Astrocyte (in vitro differentiated cells and primary cell): Measurements from ENCODE around the gene MCMBP. TPM values are rescaled to one million over a fixed set of nuclear protein-coding genes. Genes with fewer than 3 reads are reported as not detected.
A peak's percentile ranks its signal among the peaks of the same experiment; 100 is the strongest.

ENCODE experiments used
- DNase-seq: peaks from one replicate; pipeline ENCODE4 v3.0.0-alpha.2; 2010; ENCODE audit warnings: low read depth
- FAIRE-seq: peaks from 2 replicates; lab custom pipeline; 2011; peaks lifted over from hg19 to GRCh38; lab: Jason Lieb, UNC
- H2AFZ ChIP-seq: 2 replicates; pipeline ENCODE4 v1.6.0; 2012; ENCODE audit warnings: low read depth, low read length, inconsistent platforms
- H3K27ac ChIP-seq: 2 replicates; pipeline ENCODE4 v1.5.1; 2011; ENCODE audit warnings: low read depth, low read length, inconsistent platforms
- H3K27me3 ChIP-seq: 2 replicates; pipeline ENCODE4 v1.6.0; 2011; ENCODE audit warnings: low read length, inconsistent platforms; ENCODE audit not compliant: insufficient read depth
- H3K36me3 ChIP-seq: 2 replicates; pipeline ENCODE4 v1.5.1; 2011; ENCODE audit warnings: low read length, inconsistent platforms; ENCODE audit not compliant: insufficient read depth
- H3K4me1 ChIP-seq: 2 replicates; pipeline ENCODE4 v1.5.1; 2011; ENCODE audit warnings: low read length, inconsistent platforms; ENCODE audit not compliant: insufficient read depth
- H3K4me2 ChIP-seq: 2 replicates; pipeline ENCODE4 v1.6.0; 2012; ENCODE audit warnings: low read length, inconsistent platforms
- H3K4me3 ChIP-seq: 2 replicates; pipeline ENCODE4 v1.5.1; 2011; ENCODE audit warnings: low read depth, mild to moderate bottlenecking, low read length, inconsistent platforms; ENCODE audit not compliant: insufficient read depth
- H3K79me2 ChIP-seq: 2 replicates; pipeline ENCODE4 v1.6.0; 2012; ENCODE audit warnings: mild to moderate bottlenecking, low read length, inconsistent platforms; ENCODE audit not compliant: insufficient read depth
- H3K9ac ChIP-seq: 2 replicates; pipeline ENCODE4 v1.6.0; 2012; ENCODE audit warnings: mild to moderate bottlenecking, low read length, inconsistent platforms
- H3K9me3 ChIP-seq: 2 replicates; pipeline ENCODE4 v1.5.1; 2012; ENCODE audit warnings: low read depth, mild to moderate bottlenecking, low read length, inconsistent platforms; ENCODE audit not compliant: insufficient read depth
- H4K20me1 ChIP-seq: 2 replicates; pipeline ENCODE4 v1.6.0; 2012; ENCODE audit warnings: low read length, inconsistent platforms; ENCODE audit not compliant: insufficient read depth
- H3K27ac Mint-ChIP-seq: one replicate; pipeline ENCODE4 v1.8.0; 2021; ENCODE audit warnings: mild to moderate bottlenecking, mixed read lengths; ENCODE audit not compliant: unreplicated experiment
- H3K27me3 Mint-ChIP-seq: one replicate; pipeline ENCODE4 v1.8.0; 2021; ENCODE audit warnings: low read depth, mixed read lengths; ENCODE audit not compliant: unreplicated experiment
- H3K36me3 Mint-ChIP-seq: one replicate; pipeline ENCODE4 v1.8.0; 2021; ENCODE audit warnings: low read depth, mixed read lengths; ENCODE audit not compliant: unreplicated experiment
- H3K4me1 Mint-ChIP-seq: one replicate; pipeline ENCODE4 v1.8.0; 2021; ENCODE audit warnings: low read depth, mixed read lengths; ENCODE audit not compliant: unreplicated experiment
- H3K4me3 Mint-ChIP-seq: one replicate; pipeline ENCODE4 v1.8.0; 2021; ENCODE audit warnings: mild to moderate bottlenecking, moderate library complexity, mixed read lengths; ENCODE audit not compliant: unreplicated experiment
- H3K9me3 Mint-ChIP-seq: one replicate; pipeline ENCODE4 v1.8.0; 2021; ENCODE audit warnings: mild to moderate bottlenecking, mixed read lengths; ENCODE audit not compliant: unreplicated experiment
- CTCF ChIP-seq: IDR thresholded peaks from 2 replicates; pipeline ENCODE4 v1.5.1; 2011; ENCODE audit warnings: low read depth, mild to moderate bottlenecking, inconsistent platforms, low read length, moderate library complexity; ENCODE audit not compliant: insufficient read depth
- EZH2 ChIP-seq: IDR thresholded peaks from 2 replicates; pipeline ENCODE4 v1.6.1; 2012; ENCODE audit warnings: mild to moderate bottlenecking, low read length, inconsistent platforms; ENCODE audit not compliant: insufficient read depth
- total RNA-seq: library from RNA; stranded (reverse); gene quantifications from 2 replicates; pipeline ENCODE4 v1.2.1, GENCODE V29; 2021

MCMBP gene
- total RNA-seq, 1 donor from 2014 or later: 40.9 TPM

- H3K4me3 ChIP-seq: no peak overlapping the region
- no peaks in the 10 kb centered on the region for H4K20me1 ChIP-seq
- TF ChIP-seq EZH2 (no peak), CTCF (no peak)
- FAIRE-seq (no peak), DNase-seq (no peak)
- Mint-ChIP-seq H3K9me3 (no peaks in the 10 kb centered on the region), H3K4me3 (no peak overlapping the region), H3K36me3 (no peaks in the 10 kb centered on the region), H3K27me3 (no peaks in the 10 kb centered on the region), H3K27ac (no peak overlapping the region), H3K4me1 (peaks cover 48% of the 10 kb centered on the region)
- H3K27me3 ChIP-seq: no peaks in the 10 kb centered on the region
- H2AFZ ChIP-seq: no peak overlapping the region
- H3K9me3 ChIP-seq: no peaks in the 10 kb centered on the region
- no peak overlapping the region for H3K27ac ChIP-seq
- H3K36me3 ChIP-seq: no peaks in the 10 kb centered on the region
- H3K4me2 ChIP-seq: no peak overlapping the region
- no peaks in the 10 kb centered on the region for H3K79me2 ChIP-seq
- H3K4me1 ChIP-seq: peaks cover 10% of the 10 kb centered on the region
- H3K9ac ChIP-seq: no peak overlapping the region
Measured at GRCh38 chr10:119806334-119807130, 66.1 kb downstream of the MCMBP start.

GRCh38 chr10:119805702-119806230 is 66.9 kb downstream of the MCMBP start:
- no peak overlapping the region for H3K4me3 Mint-ChIP-seq
- H4K20me1 ChIP-seq: no peaks in the 10 kb centered on the region
- H3K27ac Mint-ChIP-seq: peak overlapping the region; percentile 67
- no peaks in the 10 kb centered on the region for H3K9me3 ChIP-seq
- H3K4me3 ChIP-seq: no peak overlapping the region
- no peak for DNase-seq
- H3K36me3 Mint-ChIP-seq: no peaks in the 10 kb centered on the region
- peak overlapping the region; percentile 47 for H3K9ac ChIP-seq
- no peak for FAIRE-seq
- H3K36me3 ChIP-seq: no peaks in the 10 kb centered on the region
- TF ChIP-seq CTCF: no peak
- H3K4me2 ChIP-seq: peak overlapping the region; percentile 64
- no peaks in the 10 kb centered on the region for H3K79me2 ChIP-seq
- peak overlapping the region; percentile 10 for H3K27ac ChIP-seq
- no peaks in the 10 kb centered on the region for H3K27me3 Mint-ChIP-seq
- peaks cover 10% of the 10 kb centered on the region for H3K4me1 ChIP-seq
- no peaks in the 10 kb centered on the region for H3K9me3 Mint-ChIP-seq
- H2AFZ ChIP-seq: no peak overlapping the region
- peaks cover 50% of the 10 kb centered on the region for H3K4me1 Mint-ChIP-seq
- no peaks in the 10 kb centered on the region for H3K27me3 ChIP-seq

GRCh38 chr10:119803264-119803663 is 69.4 kb downstream of the MCMBP start:
- Mint-ChIP-seq H3K4me3 (no peak overlapping the region), H3K9me3 (no peaks in the 10 kb centered on the region), H3K27ac (peak overlapping the region; percentile 95), H3K36me3 (no peaks in the 10 kb centered on the region), H3K4me1 (peaks cover 53% of the 10 kb centered on the region), H3K27me3 (no peaks in the 10 kb centered on the region)
- Histone ChIP-seq H3K9me3 (no peaks in the 10 kb centered on the region), H3K79me2 (no peaks in the 10 kb centered on the region), H3K9ac (no peak overlapping the region), H3K4me2 (peak overlapping the region; percentile 49), H3K36me3 (peaks cover 2% of the 10 kb centered on the region), H2AFZ (no peak overlapping the region), H3K27ac (peak overlapping the region; percentile 17), H4K20me1 (no peaks in the 10 kb centered on the region), H3K4me3 (no peak overlapping the region), H3K4me1 (peaks cover 10% of the 10 kb centered on the region), H3K27me3 (no peaks in the 10 kb centered on the region)
- FAIRE-seq (peak; percentile 80), DNase-seq (peak; percentile 75)
- TF ChIP-seq EZH2: no peak
- TF ChIP-seq CTCF: no peak
